Testis (tissue), 3 donors: ENCODE measurements around the gene CCDC60. TPM values are rescaled to one million over a fixed set of nuclear protein-coding genes. Genes with fewer than 3 reads are reported as not detected.

Experiments used
- DNase-seq: peaks from one replicate; pipeline ENCODE4 v3.0.0-alpha.2; 2019
- H3K27ac ChIP-seq, 2 donors: fragments of 200-600 bp; sonication (generic); one replicate each; pipeline ENCODE4 v1.5.1; 2019
- H3K27me3 ChIP-seq: fragments of 200-600 bp; sonication (generic); one replicate; pipeline ENCODE4 v1.5.1; 2019
- H3K36me3 ChIP-seq: fragments of 200-600 bp; sonication (generic); one replicate; pipeline ENCODE4 v1.5.1; 2017; ENCODE audit warnings: low read depth; ENCODE audit errors: missing control alignments
- H3K4me1 ChIP-seq: fragments of 200-600 bp; sonication (generic); one replicate; pipeline ENCODE4 v1.5.1; 2019
- H3K4me3 ChIP-seq, 2 donors: fragments of 200-600 bp; sonication (generic); one replicate each; pipeline ENCODE4 v1.5.1; 2017 to 2019
- H3K9me3 ChIP-seq: fragments of 200-600 bp; sonication (generic); one replicate; pipeline ENCODE4 v1.5.1; 2017
- POLR2A ChIP-seq: fragments of 450-650 bp; IDR thresholded peaks from one replicate; pipeline ENCODE4 v1.6.1; 2017; ENCODE audit warnings: antibody characterized with exemption, mild to moderate bottlenecking, moderate library complexity
- WGBS, 2 donors: methylation state at CpG; one replicate each; pipeline ENCODE4 v1.1.5; 2018; 5-methylcytosine and 5-hydroxymethylcytosine counted together
- intact Hi-C: fragments of 100-400 bp; cut with DNase I; formaldehyde crosslinking; loops from one replicate; pipeline ENCODE4 v1.15.1; 2023; ENCODE audit warnings: low total_unique reads
- polyA plus RNA-seq: library from polyadenylated mRNA; stranded (reverse); fragments of 350-450 nt; fragmentation: Illumina TruSeq; extraction: RNeasy Lipid Tissue Mini Kit (QIAGEN cat#74804); gene quantifications from one replicate; pipeline ENCODE4 v1.2.3, GENCODE V29; 2014; ENCODE audit warnings: low read depth, low replicate concordance; ENCODE audit not compliant: insufficient read depth
- total RNA-seq, 2 donors: library from RNA; depleted of rRNA; stranded (reverse); fragments of >200 nt; gene quantifications; one replicate each; pipeline ENCODE4 v1.2.3, GENCODE V29; 2016
- TF ChIP-seq, protein P1 (sequence below), 3 experiments: fragments of 450-650 bp in 2 of 3; fragments of 200-600 bp in 1 of 3; sonication (generic) in 1 of 3; IDR thresholded peaks; one replicate each; pipeline ENCODE4 v1.5.1; 2016 to 2019; ENCODE audit warnings: antibody characterized with exemption in 3 of 3, mild to moderate bottlenecking in 2 of 3, moderate library complexity in 1 of 3

CCDC60 gene
- total and polyA plus RNA-seq, 3 donors from 2014 or later = 5.7 to 35.6 (median 11.4) TPM

DNA sequence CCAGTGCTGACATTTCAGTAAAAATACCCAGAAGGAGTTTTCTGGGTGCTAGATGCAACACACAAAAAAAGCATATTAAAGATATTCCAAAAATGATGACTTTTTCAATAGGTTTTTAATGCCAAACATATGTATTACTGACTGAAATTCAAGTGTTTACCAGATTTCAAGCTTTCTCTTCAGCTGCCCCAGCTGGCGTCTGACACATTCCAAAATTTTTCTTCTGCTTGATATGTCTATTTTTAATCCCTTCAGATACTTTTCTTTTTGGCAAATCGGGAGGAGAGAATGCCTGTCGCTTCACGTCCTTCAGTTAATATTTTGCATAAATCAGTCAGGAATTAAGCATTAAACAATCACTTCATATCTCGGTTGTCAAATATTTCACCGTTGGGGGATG, 7.1 kb upstream of the CCDC60 start:
- Histone ChIP-seq H3K4me3 (no peak overlapping the region), H3K36me3 (no peaks in the 10 kb centered on the region), H3K27ac (no peak overlapping the region), H3K27me3 (no peaks in the 10 kb centered on the region), H3K4me1 (no peaks in the 10 kb centered on the region), H3K9me3 (no peaks in the 10 kb centered on the region)
- 36 to 43% methylated on average over 6 of the region's 6 CpGs for WGBS, 2 donors
- no peak for TF ChIP-seq POLR2A
- TF ChIP-seq, protein P1, sequence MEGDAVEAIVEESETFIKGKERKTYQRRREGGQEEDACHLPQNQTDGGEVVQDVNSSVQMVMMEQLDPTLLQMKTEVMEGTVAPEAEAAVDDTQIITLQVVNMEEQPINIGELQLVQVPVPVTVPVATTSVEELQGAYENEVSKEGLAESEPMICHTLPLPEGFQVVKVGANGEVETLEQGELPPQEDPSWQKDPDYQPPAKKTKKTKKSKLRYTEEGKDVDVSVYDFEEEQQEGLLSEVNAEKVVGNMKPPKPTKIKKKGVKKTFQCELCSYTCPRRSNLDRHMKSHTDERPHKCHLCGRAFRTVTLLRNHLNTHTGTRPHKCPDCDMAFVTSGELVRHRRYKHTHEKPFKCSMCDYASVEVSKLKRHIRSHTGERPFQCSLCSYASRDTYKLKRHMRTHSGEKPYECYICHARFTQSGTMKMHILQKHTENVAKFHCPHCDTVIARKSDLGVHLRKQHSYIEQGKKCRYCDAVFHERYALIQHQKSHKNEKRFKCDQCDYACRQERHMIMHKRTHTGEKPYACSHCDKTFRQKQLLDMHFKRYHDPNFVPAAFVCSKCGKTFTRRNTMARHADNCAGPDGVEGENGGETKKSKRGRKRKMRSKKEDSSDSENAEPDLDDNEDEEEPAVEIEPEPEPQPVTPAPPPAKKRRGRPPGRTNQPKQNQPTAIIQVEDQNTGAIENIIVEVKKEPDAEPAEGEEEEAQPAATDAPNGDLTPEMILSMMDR (IDR thresholded peaks at IDR 0.05) = no peak
- intact Hi-C loops = no loop called here
- DNase-seq = no peak

DNA sequence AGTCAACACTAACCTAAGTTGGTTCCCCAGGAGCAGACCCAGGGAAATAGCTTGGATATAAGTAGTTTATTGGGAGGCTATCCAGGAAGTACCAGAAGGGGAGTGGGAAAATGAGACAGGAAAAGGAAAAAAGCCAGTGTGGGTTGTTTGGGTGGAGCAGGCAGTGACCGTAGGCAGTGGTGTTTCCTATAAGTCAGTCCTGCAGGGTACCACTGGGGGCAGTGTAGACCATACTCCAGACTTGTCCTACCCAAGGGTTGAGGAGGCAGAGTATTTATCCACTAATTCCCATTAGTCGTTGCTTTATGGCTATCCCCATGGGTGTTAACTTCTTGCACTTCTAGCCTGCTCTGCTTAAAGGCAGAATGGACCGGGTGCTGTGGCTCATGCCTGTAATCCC, 6.4 kb upstream of the CCDC60 start:
- Histone ChIP-seq H3K36me3 (no peaks in the 10 kb centered on the region), H3K9me3 (no peaks in the 10 kb centered on the region), H3K27me3 (no peaks in the 10 kb centered on the region), H3K4me1 (no peaks in the 10 kb centered on the region), H3K4me3 (no peak overlapping the region), H3K27ac (no peak overlapping the region)
- TF ChIP-seq, protein P1 (IDR thresholded peaks at IDR 0.05) = peak in 1 of 3 experiments; percentile 28
- no peak for TF ChIP-seq POLR2A
- WGBS, 2 donors = 52 to 62% methylated on average over 3 of the region's 3 CpGs
- intact Hi-C loops = no loop called here
- peak; percentile 33 for DNase-seq

DNA sequence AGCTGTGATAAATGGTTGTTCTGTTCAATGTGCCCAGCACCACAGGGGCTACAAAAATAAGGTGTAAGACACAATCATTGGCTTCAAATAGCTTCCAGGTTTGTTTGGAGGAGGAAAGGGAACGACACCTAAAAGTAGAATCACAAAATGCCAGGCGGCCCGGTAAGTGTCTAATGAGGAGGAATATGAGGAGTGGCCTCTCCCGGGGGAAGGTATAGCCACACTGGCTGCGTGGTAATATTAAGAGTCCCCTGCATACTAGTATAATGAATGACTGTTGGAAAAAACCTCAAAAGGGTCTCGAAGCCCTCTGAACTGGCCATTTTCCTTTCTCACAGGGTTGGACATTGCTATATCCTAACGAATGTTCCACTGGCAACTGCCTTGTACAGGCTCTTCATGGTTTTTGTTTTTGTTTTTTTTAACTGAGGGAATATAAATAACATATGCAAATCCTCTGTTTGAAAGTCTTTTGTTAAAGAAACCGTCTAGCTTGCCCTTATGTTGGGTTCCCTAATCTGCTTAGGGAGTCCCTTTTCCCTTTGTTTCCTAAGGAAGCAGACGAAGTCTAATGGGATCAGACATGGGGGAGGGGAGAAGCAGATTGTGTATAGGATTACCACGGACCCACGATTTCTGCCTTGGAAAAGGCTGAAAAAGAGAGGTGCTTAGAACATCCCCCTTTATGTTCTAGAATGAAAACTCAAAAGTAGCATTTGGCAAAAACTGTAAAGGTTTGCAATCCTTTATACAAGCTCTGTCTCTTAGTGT, 4.2 kb downstream of the CCDC60 start:
- TF ChIP-seq, protein P1 (IDR thresholded peaks at IDR 0.05) = no peak
- TF ChIP-seq POLR2A = no peak
- Histone ChIP-seq H3K4me1 (no peaks in the 10 kb centered on the region), H3K27ac (no peak overlapping the region), H3K4me3 (no peak overlapping the region), H3K36me3 (no peaks in the 10 kb centered on the region), H3K9me3 (no peaks in the 10 kb centered on the region), H3K27me3 (no peaks in the 10 kb centered on the region)
- intact Hi-C loops = no loop called here
- DNase-seq = no peak
- 59 to 63% methylated on average over 11 of the region's 11 CpGs for WGBS, 2 donors

DNA sequence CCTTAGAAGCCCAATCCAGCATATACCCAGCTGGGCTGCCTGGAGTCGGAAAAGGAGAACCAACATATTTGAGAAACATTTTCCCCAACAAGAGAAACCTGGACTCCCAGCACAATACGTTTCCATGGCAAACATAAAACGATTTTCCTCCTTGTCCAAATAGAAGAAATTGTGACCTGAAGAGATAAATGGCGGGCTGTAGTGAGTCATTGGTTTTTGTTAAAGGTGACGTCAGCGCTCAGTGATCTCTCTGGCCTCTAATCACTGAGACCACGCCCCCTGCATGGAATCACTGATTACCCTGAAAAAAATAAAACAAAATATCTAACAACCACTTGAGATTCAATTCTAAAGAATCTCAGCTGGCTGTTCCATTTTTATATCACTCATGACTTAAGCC, 6.0 kb downstream of the CCDC60 start:
- H3K36me3 ChIP-seq = no peaks in the 10 kb centered on the region
- H3K27ac ChIP-seq = no peak overlapping the region
- intact Hi-C loops = no loop called here
- 54 to 74% methylated on average over 7 of the region's 7 CpGs for WGBS, 2 donors
- H3K4me1 ChIP-seq = no peaks in the 10 kb centered on the region
- DNase-seq = peak; percentile 16
- TF ChIP-seq, protein P1 (IDR thresholded peaks at IDR 0.05) = no peak
- no peak for TF ChIP-seq POLR2A
- no peaks in the 10 kb centered on the region for H3K9me3 ChIP-seq
- H3K4me3 ChIP-seq = no peak overlapping the region
- no peaks in the 10 kb centered on the region for H3K27me3 ChIP-seq

DNA sequence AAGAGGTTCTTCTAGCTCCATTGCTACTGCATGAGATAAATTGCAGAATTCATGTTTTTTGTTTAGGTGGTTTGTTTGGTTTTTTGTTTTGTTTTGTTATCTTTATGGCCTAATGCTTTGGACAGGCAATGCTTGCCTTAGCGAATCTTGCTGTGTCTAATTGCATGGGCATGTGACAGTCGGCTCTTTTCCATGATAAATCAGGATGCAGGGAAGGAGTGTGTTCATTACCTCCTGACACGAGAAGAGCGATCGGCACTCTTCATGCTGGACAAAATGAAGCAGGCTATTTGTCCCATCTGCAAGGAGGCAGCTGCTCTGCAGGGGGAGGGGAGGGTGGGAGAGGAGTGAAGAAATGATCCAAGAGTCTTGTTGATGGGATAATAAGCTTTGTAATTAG, 6.5 kb downstream of the CCDC60 start:
- Histone ChIP-seq H3K27me3 (no peaks in the 10 kb centered on the region), H3K27ac (no peak overlapping the region), H3K9me3 (no peaks in the 10 kb centered on the region), H3K36me3 (no peaks in the 10 kb centered on the region), H3K4me3 (no peak overlapping the region), H3K4me1 (no peaks in the 10 kb centered on the region)
- 34 to 39% methylated on average over 5 of the region's 5 CpGs for WGBS, 2 donors
- intact Hi-C loops = no loop called here
- no peak for TF ChIP-seq POLR2A
- TF ChIP-seq, protein P1 (IDR thresholded peaks at IDR 0.05) = no peak
- DNase-seq = no peak
